SH-SY5Y (cell line): ENCODE results near the gene TRPM3.

Source experiments
- GATA2 ChIP-seq: IDR thresholded peaks from 2 replicates; pipeline ENCODE4 v1.6.1; 2011; ENCODE audit warnings: mild to moderate bottlenecking, low read depth, low read length
- GATA3 ChIP-seq: IDR thresholded peaks from 2 replicates; pipeline ENCODE4 v1.6.1; 2011; ENCODE audit warnings: low read depth, mild to moderate bottlenecking, low read length, moderate library complexity

GRCh38 chr9:71090896-71091295 lies 30.5 kb downstream of the TRPM3 start:
- TF ChIP-seq GATA3, result no peak
- no peak for TF ChIP-seq GATA2
